Measurements from ENCODE around the gene MED27. TPM values are rescaled to one million over a fixed set of nuclear protein-coding genes. Genes with fewer than 3 reads are reported as not detected.

The MED27 gene
- total RNA-seq, 1 donor from 2014 or later, result 17.7 TPM

- no peak for DNase-seq (ENCODE audit: extremely low spot score in 2 of 2)
- Histone ChIP-seq H3K4me1 (peaks cover 25% of the 10 kb centered on the region), H3K9me3 (no peaks in the 10 kb centered on the region), H3K36me3 (no peaks in the 10 kb centered on the region), H3K27ac (no peak overlapping the region), H3K27me3 (no peaks in the 10 kb centered on the region), H3K4me3 (no peak overlapping the region)
- TF ChIP-seq POLR2A (IDR thresholded peaks at IDR 0.05) (no peak), POLR2AphosphoS5 (IDR thresholded peaks at IDR 0.05; ENCODE audit: insufficient read depth in 1 of 2, low read depth in 1 of 2) (no peak)
- TF ChIP-seq, protein P1, sequence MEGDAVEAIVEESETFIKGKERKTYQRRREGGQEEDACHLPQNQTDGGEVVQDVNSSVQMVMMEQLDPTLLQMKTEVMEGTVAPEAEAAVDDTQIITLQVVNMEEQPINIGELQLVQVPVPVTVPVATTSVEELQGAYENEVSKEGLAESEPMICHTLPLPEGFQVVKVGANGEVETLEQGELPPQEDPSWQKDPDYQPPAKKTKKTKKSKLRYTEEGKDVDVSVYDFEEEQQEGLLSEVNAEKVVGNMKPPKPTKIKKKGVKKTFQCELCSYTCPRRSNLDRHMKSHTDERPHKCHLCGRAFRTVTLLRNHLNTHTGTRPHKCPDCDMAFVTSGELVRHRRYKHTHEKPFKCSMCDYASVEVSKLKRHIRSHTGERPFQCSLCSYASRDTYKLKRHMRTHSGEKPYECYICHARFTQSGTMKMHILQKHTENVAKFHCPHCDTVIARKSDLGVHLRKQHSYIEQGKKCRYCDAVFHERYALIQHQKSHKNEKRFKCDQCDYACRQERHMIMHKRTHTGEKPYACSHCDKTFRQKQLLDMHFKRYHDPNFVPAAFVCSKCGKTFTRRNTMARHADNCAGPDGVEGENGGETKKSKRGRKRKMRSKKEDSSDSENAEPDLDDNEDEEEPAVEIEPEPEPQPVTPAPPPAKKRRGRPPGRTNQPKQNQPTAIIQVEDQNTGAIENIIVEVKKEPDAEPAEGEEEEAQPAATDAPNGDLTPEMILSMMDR (IDR thresholded peaks at IDR 0.05), result no peak
- intact Hi-C loops (cut with DNase I), result no loop called here
Measured at GRCh38 chr9:132002643-132003318, 76.9 kb downstream of the MED27 start.

DNA sequence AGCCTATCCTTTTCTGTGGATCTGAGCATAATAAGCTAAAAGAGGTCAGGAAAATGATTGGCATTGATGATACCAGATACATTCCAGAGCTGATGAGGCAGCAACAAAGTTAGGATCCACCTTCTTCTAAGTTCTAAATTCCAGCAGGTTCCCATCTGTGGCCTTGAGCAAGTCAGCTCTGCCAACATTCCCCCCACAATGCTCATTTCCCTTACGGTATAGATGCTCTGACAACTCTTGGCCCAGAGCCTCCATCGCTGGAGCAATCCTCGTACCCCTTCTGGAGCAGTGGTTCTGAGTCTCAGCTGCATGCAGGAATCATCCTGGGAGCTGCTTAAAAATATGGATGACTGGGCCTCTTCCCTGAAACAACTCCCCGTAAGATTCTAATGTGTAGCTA lies 78.1 kb downstream of the MED27 start:
- no peak for DNase-seq (ENCODE audit: extremely low spot score in 2 of 2)
- Histone ChIP-seq H3K4me3 (no peak overlapping the region), H3K9me3 (no peaks in the 10 kb centered on the region), H3K27me3 (no peaks in the 10 kb centered on the region), H3K27ac (no peak overlapping the region), H3K36me3 (no peaks in the 10 kb centered on the region), H3K4me1 (peaks cover 17% of the 10 kb centered on the region)
- intact Hi-C loops (cut with DNase I), result no loop called here
- no peak for TF ChIP-seq POLR2AphosphoS5 (IDR thresholded peaks at IDR 0.05; ENCODE audit: insufficient read depth in 1 of 2, low read depth in 1 of 2)
- TF ChIP-seq, protein P1 (IDR thresholded peaks at IDR 0.05), result no peak
- TF ChIP-seq POLR2A (IDR thresholded peaks at IDR 0.05), result no peak

DNA sequence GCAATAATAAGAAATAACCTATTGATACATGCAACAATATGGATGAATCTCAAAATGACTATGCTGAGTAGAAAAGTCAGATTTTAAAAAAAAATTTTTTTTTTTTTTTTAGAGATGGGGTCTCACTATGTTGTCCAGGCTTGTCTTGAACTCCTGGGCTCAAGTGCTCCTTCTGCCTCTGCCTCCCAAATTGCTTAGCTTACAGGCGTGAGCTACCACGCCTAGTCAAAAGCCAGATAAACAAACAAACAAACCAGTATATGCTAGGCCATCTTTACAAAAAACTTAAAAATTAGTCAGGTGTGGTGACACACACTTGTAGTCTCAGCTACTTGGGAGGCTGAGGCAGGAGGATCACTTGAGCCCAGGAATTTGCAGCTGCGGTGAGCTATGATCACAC lies 79.0 kb downstream of the MED27 start:
- intact Hi-C loops (cut with DNase I), result no loop called here
- no peak overlapping the region for H3K27ac ChIP-seq
- H3K36me3 ChIP-seq, result no peaks in the 10 kb centered on the region
- TF ChIP-seq POLR2AphosphoS5 (IDR thresholded peaks at IDR 0.05; ENCODE audit: insufficient read depth in 1 of 2, low read depth in 1 of 2) (no peak), POLR2A (IDR thresholded peaks at IDR 0.05) (no peak)
- TF ChIP-seq, protein P1 (IDR thresholded peaks at IDR 0.05), result no peak
- no peaks in the 10 kb centered on the region for H3K27me3 ChIP-seq
- H3K4me1 ChIP-seq, result peaks cover 8% of the 10 kb centered on the region
- H3K4me3 ChIP-seq, result no peak overlapping the region
- H3K9me3 ChIP-seq, result no peaks in the 10 kb centered on the region
- no peak for DNase-seq (ENCODE audit: extremely low spot score in 2 of 2)

GRCh38 chr9:131999692-132000551 lies 79.7 kb downstream of the MED27 start:
- H3K27ac ChIP-seq, result no peak overlapping the region
- intact Hi-C loops (cut with DNase I), result no loop called here
- H3K9me3 ChIP-seq, result no peaks in the 10 kb centered on the region
- no peaks in the 10 kb centered on the region for H3K27me3 ChIP-seq
- DNase-seq (ENCODE audit: extremely low spot score in 2 of 2), result no peak
- TF ChIP-seq POLR2AphosphoS5 (IDR thresholded peaks at IDR 0.05; ENCODE audit: insufficient read depth in 1 of 2, low read depth in 1 of 2) (no peak), POLR2A (IDR thresholded peaks at IDR 0.05) (no peak)
- TF ChIP-seq, protein P1 (IDR thresholded peaks at IDR 0.05), result no peak
- no peak overlapping the region for H3K4me3 ChIP-seq
- no peaks in the 10 kb centered on the region for H3K36me3 ChIP-seq
- H3K4me1 ChIP-seq, result peaks cover 8% of the 10 kb centered on the region

- Histone ChIP-seq H3K4me1 (peaks cover 8% of the 10 kb centered on the region), H3K27me3 (no peaks in the 10 kb centered on the region), H3K9me3 (no peaks in the 10 kb centered on the region), H3K36me3 (no peaks in the 10 kb centered on the region), H3K4me3 (no peak overlapping the region), H3K27ac (no peak overlapping the region)
- intact Hi-C loops (cut with DNase I), result no loop called here
- DNase-seq (ENCODE audit: extremely low spot score in 2 of 2), result no peak
- TF ChIP-seq, protein P1 (IDR thresholded peaks at IDR 0.05), result no peak
- TF ChIP-seq POLR2AphosphoS5 (IDR thresholded peaks at IDR 0.05; ENCODE audit: insufficient read depth in 1 of 2, low read depth in 1 of 2) (no peak), POLR2A (IDR thresholded peaks at IDR 0.05) (no peak)
Measured at GRCh38 chr9:131997779-131998178, 81.9 kb downstream of the MED27 start.
